WTC11 (cell line): ENCODE results near the gene UBE2M. TPM values are rescaled to one million over a fixed set of nuclear protein-coding genes. Genes with fewer than 3 reads are reported as not detected.

Source experiments
- ATF1 ChIP-seq: sonication (generic); formaldehyde crosslinking; IDR thresholded peaks from 2 replicates; pipeline ENCODE4 v1.8.1; 2023; ENCODE audit warnings: mild to moderate bottlenecking, moderate library complexity, missing genetic modification reagents
- CBFB ChIP-seq: sonication (generic); formaldehyde crosslinking; IDR thresholded peaks from 2 replicates; pipeline ENCODE4 v1.8.1; 2022; ENCODE audit warnings: mild to moderate bottlenecking, low read depth, missing genetic modification reagents
- ESRRA ChIP-seq: sonication (generic); formaldehyde crosslinking; IDR thresholded peaks from 2 replicates; pipeline ENCODE4 v1.8.1; 2022; ENCODE audit warnings: mild to moderate bottlenecking, missing genetic modification reagents, borderline replicate concordance
- FOXK1 ChIP-seq: sonication (generic); formaldehyde crosslinking; IDR thresholded peaks from 2 replicates; pipeline ENCODE4 v1.8.0; 2022; ENCODE audit warnings: mild to moderate bottlenecking, moderate library complexity, missing genetic modification reagents
- GABPB1 ChIP-seq: sonication (generic); formaldehyde crosslinking; IDR thresholded peaks from 2 replicates; pipeline ENCODE4 v1.8.1; 2023; ENCODE audit warnings: mild to moderate bottlenecking, missing genetic modification reagents
- GTF2I ChIP-seq: fragments of 250-450 bp; sonication (Bioruptor Pico); conservative IDR thresholded peaks from 2 replicates; pipeline ENCODE4 v1.4.0; 2021; ENCODE audit warnings: mild to moderate bottlenecking
- HMGA2 ChIP-seq: fragments of 250-450 bp; sonication (Bioruptor Pico); IDR thresholded peaks from 2 replicates; pipeline ENCODE4 v1.4.0; 2021; ENCODE audit warnings: mild to moderate bottlenecking, moderate library complexity
- IRF2 ChIP-seq: sonication (generic); formaldehyde crosslinking; IDR thresholded peaks from 2 replicates; pipeline ENCODE4 v1.8.0; 2022; ENCODE audit warnings: low read depth, missing genetic modification reagents, borderline replicate concordance
- KAT7 ChIP-seq: sonication (generic); formaldehyde crosslinking; IDR thresholded peaks from 2 replicates; pipeline ENCODE4 v1.8.1; 2023; ENCODE audit warnings: missing genetic modification reagents, mild to moderate bottlenecking, borderline replicate concordance
- MYBL2 ChIP-seq: sonication (generic); formaldehyde crosslinking; IDR thresholded peaks from 2 replicates; pipeline ENCODE4 v1.8.1; 2023; ENCODE audit warnings: mild to moderate bottlenecking, moderate library complexity, missing genetic modification reagents
- SMAD3 ChIP-seq: sonication (generic); formaldehyde crosslinking; IDR thresholded peaks from 2 replicates; pipeline ENCODE4 v1.8.0; 2022; ENCODE audit warnings: missing genetic modification reagents, mild to moderate bottlenecking, borderline replicate concordance
- TEAD1 ChIP-seq: sonication (generic); formaldehyde crosslinking; IDR thresholded peaks from 2 replicates; pipeline ENCODE4 v1.8.0; 2022; ENCODE audit warnings: mild to moderate bottlenecking, missing genetic modification reagents
- TEAD4 ChIP-seq: sonication (generic); formaldehyde crosslinking; IDR thresholded peaks from 2 replicates; pipeline ENCODE4 v1.8.0; 2022; ENCODE audit warnings: mild to moderate bottlenecking, missing genetic modification reagents
- ZNF138 ChIP-seq: sonication (generic); formaldehyde crosslinking; conservative IDR thresholded peaks from 2 replicates; pipeline ENCODE4 v1.8.1; 2022; ENCODE audit warnings: mild to moderate bottlenecking, moderate library complexity, missing genetic modification reagents
- ZNF232 ChIP-seq: sonication (generic); formaldehyde crosslinking; IDR thresholded peaks from 2 replicates; pipeline ENCODE4 v1.8.0; 2022; ENCODE audit warnings: mild to moderate bottlenecking, missing genetic modification reagents
- ZNF263 ChIP-seq: sonication (generic); formaldehyde crosslinking; IDR thresholded peaks from 2 replicates; pipeline ENCODE4 v1.8.1; 2022; ENCODE audit warnings: low read depth, mild to moderate bottlenecking, moderate library complexity, missing genetic modification reagents
- ZNF416 ChIP-seq: fragments of 250-450 bp; sonication (Bioruptor Pico); IDR thresholded peaks from 2 replicates; pipeline ENCODE4 v1.9.0; 2021; ENCODE audit warnings: mild to moderate bottlenecking, inconsistent platforms
- ZNF423 ChIP-seq: fragments of 250-450 bp; sonication (Bioruptor Pico); IDR thresholded peaks from 2 replicates; pipeline ENCODE4 v2.1.2; 2022; ENCODE audit warnings: mild to moderate bottlenecking, moderate library complexity
- total RNA-seq: library from RNA; stranded (reverse); gene quantifications from 3 replicates; pipeline ENCODE4 v1.2.3, GENCODE V29; 2021
- TF ChIP-seq, protein P1 (sequence below): sonication (generic); formaldehyde crosslinking; IDR thresholded peaks from 2 replicates; pipeline ENCODE4 v1.8.1; 2022; ENCODE audit warnings: mild to moderate bottlenecking, moderate library complexity, missing genetic modification reagents
- TF ChIP-seq, protein P2 (sequence below): sonication (generic); formaldehyde crosslinking; IDR thresholded peaks from 2 replicates; pipeline ENCODE4 v1.8.0; 2023; ENCODE audit warnings: missing genetic modification reagents, mild to moderate bottlenecking, borderline replicate concordance
- TF ChIP-seq, protein P3 (sequence below): sonication (generic); formaldehyde crosslinking; IDR thresholded peaks from 2 replicates; pipeline ENCODE4 v1.8.1; 2022; ENCODE audit warnings: missing genetic modification reagents, borderline replicate concordance
- TF ChIP-seq, protein P4 (sequence below): sonication (generic); formaldehyde crosslinking; IDR thresholded peaks from 2 replicates; pipeline ENCODE4 v1.8.0; 2023; ENCODE audit warnings: mild to moderate bottlenecking, missing genetic modification reagents
- TF ChIP-seq, protein P5 (sequence below): fragments of 250-450 bp; sonication (Bioruptor Pico); conservative IDR thresholded peaks from 2 replicates; pipeline ENCODE4 v1.9.0; 2021; ENCODE audit warnings: mild to moderate bottlenecking
- TF ChIP-seq, protein P6 (sequence below): fragments of 200-600 bp; IDR thresholded peaks from 2 replicates; pipeline ENCODE4 v1.8.0; 2022; ENCODE audit warnings: antibody characterized with exemption

The UBE2M gene
- total RNA-seq, 1 experiment from 2014 or later: 105 TPM

DNA sequence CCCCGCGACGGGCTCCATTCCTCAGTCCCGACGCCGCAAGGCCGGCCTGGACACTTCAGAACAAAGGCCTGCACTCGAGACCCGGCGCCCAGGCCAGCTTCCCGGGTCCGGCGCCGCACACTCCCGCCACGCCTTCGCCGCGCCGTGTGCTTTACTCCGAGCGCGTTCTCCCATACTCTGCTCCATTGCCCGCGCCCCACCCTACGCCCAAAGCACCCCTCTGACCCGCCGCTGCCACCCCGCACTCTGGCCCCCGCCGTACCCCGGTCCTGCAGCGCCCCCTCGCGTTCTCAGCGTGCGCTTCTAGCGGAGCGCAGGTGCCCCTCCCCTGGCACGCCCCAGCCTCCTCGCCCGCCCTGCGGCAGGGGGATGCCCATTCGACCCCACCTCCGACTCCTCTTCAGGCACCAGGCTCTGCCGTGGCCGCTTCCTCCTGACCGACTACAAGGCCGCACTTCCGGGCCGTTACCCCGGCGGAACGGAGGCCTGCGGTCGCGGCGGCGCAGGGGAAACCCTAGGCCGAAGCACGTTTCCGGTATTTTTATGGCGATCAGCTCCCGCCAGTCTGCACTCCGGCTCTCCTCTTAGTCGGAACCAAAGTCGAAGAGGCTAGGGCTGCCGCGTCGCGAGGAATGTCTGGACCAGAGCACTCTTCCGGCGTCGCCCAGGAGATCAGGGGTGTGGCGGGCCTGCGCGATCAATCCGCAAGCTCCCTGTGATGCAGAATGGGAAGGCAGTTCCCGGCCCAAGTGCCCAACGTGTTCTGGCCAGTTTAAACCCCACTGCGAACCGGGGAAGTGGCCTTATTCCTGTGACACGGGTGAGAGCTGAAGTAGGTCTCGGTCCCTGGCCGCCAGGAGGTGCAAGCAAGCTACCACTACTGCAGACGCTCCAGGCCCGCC, 38.8 kb downstream of the UBE2M start, which contains the start of gene ZBTB45 (continued):
- TF ChIP-seq, protein P1, sequence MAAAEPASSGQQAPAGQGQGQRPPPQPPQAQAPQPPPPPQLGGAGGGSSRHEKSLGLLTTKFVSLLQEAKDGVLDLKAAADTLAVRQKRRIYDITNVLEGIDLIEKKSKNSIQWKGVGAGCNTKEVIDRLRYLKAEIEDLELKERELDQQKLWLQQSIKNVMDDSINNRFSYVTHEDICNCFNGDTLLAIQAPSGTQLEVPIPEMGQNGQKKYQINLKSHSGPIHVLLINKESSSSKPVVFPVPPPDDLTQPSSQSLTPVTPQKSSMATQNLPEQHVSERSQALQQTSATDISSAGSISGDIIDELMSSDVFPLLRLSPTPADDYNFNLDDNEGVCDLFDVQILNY (CRISPR knock-in tag): peak; percentile 75; the same call in 1 of the 2 replicates
- peak; percentile 62 for TF ChIP-seq MYBL2
- TF ChIP-seq, protein P2, sequence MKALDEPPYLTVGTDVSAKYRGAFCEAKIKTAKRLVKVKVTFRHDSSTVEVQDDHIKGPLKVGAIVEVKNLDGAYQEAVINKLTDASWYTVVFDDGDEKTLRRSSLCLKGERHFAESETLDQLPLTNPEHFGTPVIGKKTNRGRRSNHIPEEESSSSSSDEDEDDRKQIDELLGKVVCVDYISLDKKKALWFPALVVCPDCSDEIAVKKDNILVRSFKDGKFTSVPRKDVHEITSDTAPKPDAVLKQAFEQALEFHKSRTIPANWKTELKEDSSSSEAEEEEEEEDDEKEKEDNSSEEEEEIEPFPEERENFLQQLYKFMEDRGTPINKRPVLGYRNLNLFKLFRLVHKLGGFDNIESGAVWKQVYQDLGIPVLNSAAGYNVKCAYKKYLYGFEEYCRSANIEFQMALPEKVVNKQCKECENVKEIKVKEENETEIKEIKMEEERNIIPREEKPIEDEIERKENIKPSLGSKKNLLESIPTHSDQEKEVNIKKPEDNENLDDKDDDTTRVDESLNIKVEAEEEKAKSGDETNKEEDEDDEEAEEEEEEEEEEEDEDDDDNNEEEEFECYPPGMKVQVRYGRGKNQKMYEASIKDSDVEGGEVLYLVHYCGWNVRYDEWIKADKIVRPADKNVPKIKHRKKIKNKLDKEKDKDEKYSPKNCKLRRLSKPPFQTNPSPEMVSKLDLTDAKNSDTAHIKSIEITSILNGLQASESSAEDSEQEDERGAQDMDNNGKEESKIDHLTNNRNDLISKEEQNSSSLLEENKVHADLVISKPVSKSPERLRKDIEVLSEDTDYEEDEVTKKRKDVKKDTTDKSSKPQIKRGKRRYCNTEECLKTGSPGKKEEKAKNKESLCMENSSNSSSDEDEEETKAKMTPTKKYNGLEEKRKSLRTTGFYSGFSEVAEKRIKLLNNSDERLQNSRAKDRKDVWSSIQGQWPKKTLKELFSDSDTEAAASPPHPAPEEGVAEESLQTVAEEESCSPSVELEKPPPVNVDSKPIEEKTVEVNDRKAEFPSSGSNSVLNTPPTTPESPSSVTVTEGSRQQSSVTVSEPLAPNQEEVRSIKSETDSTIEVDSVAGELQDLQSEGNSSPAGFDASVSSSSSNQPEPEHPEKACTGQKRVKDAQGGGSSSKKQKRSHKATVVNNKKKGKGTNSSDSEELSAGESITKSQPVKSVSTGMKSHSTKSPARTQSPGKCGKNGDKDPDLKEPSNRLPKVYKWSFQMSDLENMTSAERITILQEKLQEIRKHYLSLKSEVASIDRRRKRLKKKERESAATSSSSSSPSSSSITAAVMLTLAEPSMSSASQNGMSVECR (CRISPR knock-in tag): peak; percentile 57
- TF ChIP-seq ZNF138 (CRISPR knock-in tag): 0 out of 2 replicates have a peak, but pooled peaks have one; percentile 38
- TF ChIP-seq, protein P3, sequence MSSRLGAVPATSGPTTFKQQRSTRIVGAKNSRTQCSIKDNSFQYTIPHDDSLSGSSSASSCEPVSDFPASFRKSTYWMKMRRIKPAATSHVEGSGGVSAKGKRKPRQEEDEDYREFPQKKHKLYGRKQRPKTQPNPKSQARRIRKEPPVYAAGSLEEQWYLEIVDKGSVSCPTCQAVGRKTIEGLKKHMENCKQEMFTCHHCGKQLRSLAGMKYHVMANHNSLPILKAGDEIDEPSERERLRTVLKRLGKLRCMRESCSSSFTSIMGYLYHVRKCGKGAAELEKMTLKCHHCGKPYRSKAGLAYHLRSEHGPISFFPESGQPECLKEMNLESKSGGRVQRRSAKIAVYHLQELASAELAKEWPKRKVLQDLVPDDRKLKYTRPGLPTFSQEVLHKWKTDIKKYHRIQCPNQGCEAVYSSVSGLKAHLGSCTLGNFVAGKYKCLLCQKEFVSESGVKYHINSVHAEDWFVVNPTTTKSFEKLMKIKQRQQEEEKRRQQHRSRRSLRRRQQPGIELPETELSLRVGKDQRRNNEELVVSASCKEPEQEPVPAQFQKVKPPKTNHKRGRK (CRISPR knock-in tag): 0 out of 2 replicates have a peak, but pooled peaks have one; percentile 77
- TF ChIP-seq FOXK1: peak; percentile 85; the same call in 1 of the 2 replicates
- no peak for TF ChIP-seq IRF2 (CRISPR knock-in tag)
- peak; percentile 88 for TF ChIP-seq TEAD1 (CRISPR knock-in tag)
- peak; percentile 46; the same call in 1 of the 2 replicates for TF ChIP-seq HMGA2 (CRISPR knock-in tag)
- 0 out of 2 replicates have a peak, but pooled peaks have one; percentile 60 for TF ChIP-seq ZNF416 (CRISPR knock-in tag)
- 0 out of 2 replicates have a peak, but pooled peaks have one; percentile 63 for TF ChIP-seq TEAD4 (CRISPR knock-in tag)
- peak; percentile 97 for TF ChIP-seq GABPB1 (CRISPR knock-in tag)
- TF ChIP-seq GTF2I (CRISPR knock-in tag): no peak; the same call in 1 of the 2 replicates
- TF ChIP-seq ZNF232 (CRISPR knock-in tag): peak; percentile 79; the same call in 1 of the 2 replicates
- TF ChIP-seq ATF1 (CRISPR knock-in tag): peak; percentile 89; the same call in 1 of the 2 replicates
- TF ChIP-seq, protein P4, sequence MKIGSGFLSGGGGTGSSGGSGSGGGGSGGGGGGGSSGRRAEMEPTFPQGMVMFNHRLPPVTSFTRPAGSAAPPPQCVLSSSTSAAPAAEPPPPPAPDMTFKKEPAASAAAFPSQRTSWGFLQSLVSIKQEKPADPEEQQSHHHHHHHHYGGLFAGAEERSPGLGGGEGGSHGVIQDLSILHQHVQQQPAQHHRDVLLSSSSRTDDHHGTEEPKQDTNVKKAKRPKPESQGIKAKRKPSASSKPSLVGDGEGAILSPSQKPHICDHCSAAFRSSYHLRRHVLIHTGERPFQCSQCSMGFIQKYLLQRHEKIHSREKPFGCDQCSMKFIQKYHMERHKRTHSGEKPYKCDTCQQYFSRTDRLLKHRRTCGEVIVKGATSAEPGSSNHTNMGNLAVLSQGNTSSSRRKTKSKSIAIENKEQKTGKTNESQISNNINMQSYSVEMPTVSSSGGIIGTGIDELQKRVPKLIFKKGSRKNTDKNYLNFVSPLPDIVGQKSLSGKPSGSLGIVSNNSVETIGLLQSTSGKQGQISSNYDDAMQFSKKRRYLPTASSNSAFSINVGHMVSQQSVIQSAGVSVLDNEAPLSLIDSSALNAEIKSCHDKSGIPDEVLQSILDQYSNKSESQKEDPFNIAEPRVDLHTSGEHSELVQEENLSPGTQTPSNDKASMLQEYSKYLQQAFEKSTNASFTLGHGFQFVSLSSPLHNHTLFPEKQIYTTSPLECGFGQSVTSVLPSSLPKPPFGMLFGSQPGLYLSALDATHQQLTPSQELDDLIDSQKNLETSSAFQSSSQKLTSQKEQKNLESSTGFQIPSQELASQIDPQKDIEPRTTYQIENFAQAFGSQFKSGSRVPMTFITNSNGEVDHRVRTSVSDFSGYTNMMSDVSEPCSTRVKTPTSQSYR (CRISPR knock-in tag): peak; percentile 92
- TF ChIP-seq CBFB (CRISPR knock-in tag): peak; percentile 96; the same call in 1 of the 2 replicates
- TF ChIP-seq, protein P5, sequence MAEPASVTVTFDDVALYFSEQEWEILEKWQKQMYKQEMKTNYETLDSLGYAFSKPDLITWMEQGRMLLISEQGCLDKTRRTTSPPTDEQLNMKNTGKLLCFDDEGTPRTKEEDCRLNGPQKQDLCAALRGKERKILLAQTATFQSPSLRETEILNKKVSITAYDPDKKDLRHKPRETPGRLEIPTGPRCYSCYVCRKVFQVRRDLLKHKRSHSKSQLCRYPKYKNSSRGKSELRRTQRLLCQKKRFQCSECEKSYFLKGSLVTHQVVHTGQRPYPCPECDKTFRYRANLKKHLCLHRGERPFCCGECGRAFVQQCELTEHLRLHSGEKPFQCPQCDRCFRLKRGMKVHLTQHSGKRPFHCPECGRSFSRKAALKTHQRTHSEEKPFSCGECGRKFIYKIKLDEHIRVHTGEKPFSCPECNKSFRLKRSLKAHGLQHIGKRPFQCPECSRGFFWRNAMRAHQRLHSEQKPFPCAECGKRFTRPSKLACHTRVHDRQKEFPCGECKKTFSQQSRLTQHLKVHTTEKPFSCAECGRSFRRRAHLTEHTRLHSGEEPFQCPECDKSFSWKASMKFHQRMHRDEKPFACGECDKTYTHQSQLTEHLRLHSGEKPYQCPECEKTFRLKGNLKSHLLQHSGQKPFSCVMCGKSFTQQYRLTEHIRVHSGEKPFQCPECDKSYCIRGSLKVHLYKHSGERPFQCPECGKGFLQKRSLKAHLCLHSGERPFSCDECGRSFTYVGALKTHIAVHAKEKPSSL (CRISPR knock-in tag): no peak
- no peak for TF ChIP-seq ZNF423
- TF ChIP-seq SMAD3 (CRISPR knock-in tag): peak; percentile 79
- TF ChIP-seq KAT7 (CRISPR knock-in tag): peak; percentile 54; the same call in 1 of the 2 replicates
- 0 out of 2 replicates have a peak, but pooled peaks have one; percentile 19 for TF ChIP-seq ZNF263
- TF ChIP-seq, protein P6, sequence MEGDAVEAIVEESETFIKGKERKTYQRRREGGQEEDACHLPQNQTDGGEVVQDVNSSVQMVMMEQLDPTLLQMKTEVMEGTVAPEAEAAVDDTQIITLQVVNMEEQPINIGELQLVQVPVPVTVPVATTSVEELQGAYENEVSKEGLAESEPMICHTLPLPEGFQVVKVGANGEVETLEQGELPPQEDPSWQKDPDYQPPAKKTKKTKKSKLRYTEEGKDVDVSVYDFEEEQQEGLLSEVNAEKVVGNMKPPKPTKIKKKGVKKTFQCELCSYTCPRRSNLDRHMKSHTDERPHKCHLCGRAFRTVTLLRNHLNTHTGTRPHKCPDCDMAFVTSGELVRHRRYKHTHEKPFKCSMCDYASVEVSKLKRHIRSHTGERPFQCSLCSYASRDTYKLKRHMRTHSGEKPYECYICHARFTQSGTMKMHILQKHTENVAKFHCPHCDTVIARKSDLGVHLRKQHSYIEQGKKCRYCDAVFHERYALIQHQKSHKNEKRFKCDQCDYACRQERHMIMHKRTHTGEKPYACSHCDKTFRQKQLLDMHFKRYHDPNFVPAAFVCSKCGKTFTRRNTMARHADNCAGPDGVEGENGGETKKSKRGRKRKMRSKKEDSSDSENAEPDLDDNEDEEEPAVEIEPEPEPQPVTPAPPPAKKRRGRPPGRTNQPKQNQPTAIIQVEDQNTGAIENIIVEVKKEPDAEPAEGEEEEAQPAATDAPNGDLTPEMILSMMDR: peak; percentile 75
- 0 out of 2 replicates have a peak, but pooled peaks have one; percentile 14 for TF ChIP-seq ESRRA (CRISPR knock-in tag)
